Astrocyte (in vitro differentiated cells and primary cell): ENCODE measurements around the gene KRT76. TPM values are rescaled to one million over a fixed set of nuclear protein-coding genes. Genes with fewer than 3 reads are reported as not detected.

Experiments
- DNase-seq: peaks from one replicate; pipeline ENCODE4 v3.0.0-alpha.2; 2010; ENCODE audit warnings: low read depth
- FAIRE-seq: peaks from 2 replicates; lab custom pipeline; 2011; peaks lifted over from hg19 to GRCh38; lab: Jason Lieb, UNC
- H2AFZ ChIP-seq: 2 replicates; pipeline ENCODE4 v1.6.0; 2012; ENCODE audit warnings: low read depth, low read length, inconsistent platforms
- H3K27ac ChIP-seq: 2 replicates; pipeline ENCODE4 v1.5.1; 2011; ENCODE audit warnings: low read depth, low read length, inconsistent platforms
- H3K27me3 ChIP-seq: 2 replicates; pipeline ENCODE4 v1.6.0; 2011; ENCODE audit warnings: low read length, inconsistent platforms; ENCODE audit not compliant: insufficient read depth
- H3K36me3 ChIP-seq: 2 replicates; pipeline ENCODE4 v1.5.1; 2011; ENCODE audit warnings: low read length, inconsistent platforms; ENCODE audit not compliant: insufficient read depth
- H3K4me1 ChIP-seq: 2 replicates; pipeline ENCODE4 v1.5.1; 2011; ENCODE audit warnings: low read length, inconsistent platforms; ENCODE audit not compliant: insufficient read depth
- H3K4me2 ChIP-seq: 2 replicates; pipeline ENCODE4 v1.6.0; 2012; ENCODE audit warnings: low read length, inconsistent platforms
- H3K4me3 ChIP-seq: 2 replicates; pipeline ENCODE4 v1.5.1; 2011; ENCODE audit warnings: low read depth, mild to moderate bottlenecking, low read length, inconsistent platforms; ENCODE audit not compliant: insufficient read depth
- H3K79me2 ChIP-seq: 2 replicates; pipeline ENCODE4 v1.6.0; 2012; ENCODE audit warnings: mild to moderate bottlenecking, low read length, inconsistent platforms; ENCODE audit not compliant: insufficient read depth
- H3K9ac ChIP-seq: 2 replicates; pipeline ENCODE4 v1.6.0; 2012; ENCODE audit warnings: mild to moderate bottlenecking, low read length, inconsistent platforms
- H3K9me3 ChIP-seq: 2 replicates; pipeline ENCODE4 v1.5.1; 2012; ENCODE audit warnings: low read depth, mild to moderate bottlenecking, low read length, inconsistent platforms; ENCODE audit not compliant: insufficient read depth
- H4K20me1 ChIP-seq: 2 replicates; pipeline ENCODE4 v1.6.0; 2012; ENCODE audit warnings: low read length, inconsistent platforms; ENCODE audit not compliant: insufficient read depth
- H3K27ac Mint-ChIP-seq: one replicate; pipeline ENCODE4 v1.8.0; 2021; ENCODE audit warnings: mild to moderate bottlenecking, mixed read lengths; ENCODE audit not compliant: unreplicated experiment
- H3K27me3 Mint-ChIP-seq: one replicate; pipeline ENCODE4 v1.8.0; 2021; ENCODE audit warnings: low read depth, mixed read lengths; ENCODE audit not compliant: unreplicated experiment
- H3K36me3 Mint-ChIP-seq: one replicate; pipeline ENCODE4 v1.8.0; 2021; ENCODE audit warnings: low read depth, mixed read lengths; ENCODE audit not compliant: unreplicated experiment
- H3K4me1 Mint-ChIP-seq: one replicate; pipeline ENCODE4 v1.8.0; 2021; ENCODE audit warnings: low read depth, mixed read lengths; ENCODE audit not compliant: unreplicated experiment
- H3K4me3 Mint-ChIP-seq: one replicate; pipeline ENCODE4 v1.8.0; 2021; ENCODE audit warnings: mild to moderate bottlenecking, moderate library complexity, mixed read lengths; ENCODE audit not compliant: unreplicated experiment
- H3K9me3 Mint-ChIP-seq: one replicate; pipeline ENCODE4 v1.8.0; 2021; ENCODE audit warnings: mild to moderate bottlenecking, mixed read lengths; ENCODE audit not compliant: unreplicated experiment
- EZH2 ChIP-seq: IDR thresholded peaks from 2 replicates; pipeline ENCODE4 v1.6.1; 2012; ENCODE audit warnings: mild to moderate bottlenecking, low read length, inconsistent platforms; ENCODE audit not compliant: insufficient read depth
- total RNA-seq: library from RNA; stranded (reverse); gene quantifications from 2 replicates; pipeline ENCODE4 v1.2.1, GENCODE V29; 2021
- TF ChIP-seq, protein P1 (sequence below): IDR thresholded peaks from 2 replicates; pipeline ENCODE4 v1.5.1; 2011; ENCODE audit warnings: low read depth, mild to moderate bottlenecking, inconsistent platforms, low read length, moderate library complexity; ENCODE audit not compliant: insufficient read depth

Gene KRT76
- total RNA-seq, 1 donor from 2014 or later: not detected

DNA sequence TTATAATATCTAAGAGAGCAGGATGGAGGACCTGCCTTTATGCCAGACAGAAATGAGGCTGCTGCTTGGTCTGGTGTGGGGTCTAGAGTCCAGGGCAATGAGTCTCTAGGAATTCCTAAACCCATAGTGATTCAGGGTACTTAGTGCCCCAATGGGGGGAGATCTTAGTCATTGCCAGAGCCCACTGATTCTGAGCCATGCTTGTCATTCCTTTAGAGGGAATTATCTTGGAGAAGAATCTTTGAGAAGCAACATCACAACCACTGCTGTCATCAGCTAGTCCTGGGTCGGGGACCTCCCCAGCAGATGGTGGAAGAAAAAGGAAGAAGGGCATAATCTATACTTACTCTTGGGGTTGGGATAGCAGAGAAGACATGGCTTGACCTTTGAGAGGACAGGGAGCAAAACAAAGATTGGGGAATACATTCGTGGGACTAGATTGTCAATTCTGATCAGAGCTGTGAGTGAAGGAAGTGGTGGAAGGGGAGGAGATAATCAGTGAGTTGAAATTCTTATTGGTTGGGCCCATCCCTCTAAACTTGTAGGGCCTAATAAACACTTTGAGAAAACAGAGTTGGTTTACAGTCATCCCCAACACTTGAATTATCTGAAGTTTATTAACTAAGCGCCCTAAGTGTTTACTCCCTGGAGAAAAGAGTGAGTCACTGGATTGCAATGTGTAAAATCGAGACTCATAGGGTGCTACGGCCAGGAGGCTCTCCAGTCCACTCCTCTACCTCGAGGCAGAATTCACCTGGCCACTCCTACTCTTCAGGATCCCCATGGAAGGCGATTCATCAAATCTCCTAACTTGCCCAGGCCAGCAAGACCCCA, 21.7 kb upstream of the KRT76 start:
- H3K36me3 Mint-ChIP-seq: no peaks in the 10 kb centered on the region
- peak overlapping the region; percentile 7 for H3K27ac Mint-ChIP-seq
- no peaks in the 10 kb centered on the region for H3K79me2 ChIP-seq
- peak overlapping the region; percentile 23 for H3K4me3 Mint-ChIP-seq
- H4K20me1 ChIP-seq: no peaks in the 10 kb centered on the region
- peaks cover 9% of the 10 kb centered on the region for H3K27me3 ChIP-seq
- DNase-seq (peak; percentile 49), FAIRE-seq (no peak)
- no peak overlapping the region for H3K9ac ChIP-seq
- H3K36me3 ChIP-seq: no peaks in the 10 kb centered on the region
- peaks cover 30% of the 10 kb centered on the region for H3K27me3 Mint-ChIP-seq
- no peak overlapping the region for H2AFZ ChIP-seq
- peaks cover 23% of the 10 kb centered on the region for H3K4me1 Mint-ChIP-seq
- no peaks in the 10 kb centered on the region for H3K9me3 ChIP-seq
- H3K4me2 ChIP-seq: no peak overlapping the region
- H3K27ac ChIP-seq: no peak overlapping the region
- TF ChIP-seq, protein P1, sequence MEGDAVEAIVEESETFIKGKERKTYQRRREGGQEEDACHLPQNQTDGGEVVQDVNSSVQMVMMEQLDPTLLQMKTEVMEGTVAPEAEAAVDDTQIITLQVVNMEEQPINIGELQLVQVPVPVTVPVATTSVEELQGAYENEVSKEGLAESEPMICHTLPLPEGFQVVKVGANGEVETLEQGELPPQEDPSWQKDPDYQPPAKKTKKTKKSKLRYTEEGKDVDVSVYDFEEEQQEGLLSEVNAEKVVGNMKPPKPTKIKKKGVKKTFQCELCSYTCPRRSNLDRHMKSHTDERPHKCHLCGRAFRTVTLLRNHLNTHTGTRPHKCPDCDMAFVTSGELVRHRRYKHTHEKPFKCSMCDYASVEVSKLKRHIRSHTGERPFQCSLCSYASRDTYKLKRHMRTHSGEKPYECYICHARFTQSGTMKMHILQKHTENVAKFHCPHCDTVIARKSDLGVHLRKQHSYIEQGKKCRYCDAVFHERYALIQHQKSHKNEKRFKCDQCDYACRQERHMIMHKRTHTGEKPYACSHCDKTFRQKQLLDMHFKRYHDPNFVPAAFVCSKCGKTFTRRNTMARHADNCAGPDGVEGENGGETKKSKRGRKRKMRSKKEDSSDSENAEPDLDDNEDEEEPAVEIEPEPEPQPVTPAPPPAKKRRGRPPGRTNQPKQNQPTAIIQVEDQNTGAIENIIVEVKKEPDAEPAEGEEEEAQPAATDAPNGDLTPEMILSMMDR: no peak
- no peak for TF ChIP-seq EZH2
- H3K4me1 ChIP-seq: peaks cover 14% of the 10 kb centered on the region
- peaks cover 4% of the 10 kb centered on the region for H3K9me3 Mint-ChIP-seq
- H3K4me3 ChIP-seq: no peak overlapping the region

DNA sequence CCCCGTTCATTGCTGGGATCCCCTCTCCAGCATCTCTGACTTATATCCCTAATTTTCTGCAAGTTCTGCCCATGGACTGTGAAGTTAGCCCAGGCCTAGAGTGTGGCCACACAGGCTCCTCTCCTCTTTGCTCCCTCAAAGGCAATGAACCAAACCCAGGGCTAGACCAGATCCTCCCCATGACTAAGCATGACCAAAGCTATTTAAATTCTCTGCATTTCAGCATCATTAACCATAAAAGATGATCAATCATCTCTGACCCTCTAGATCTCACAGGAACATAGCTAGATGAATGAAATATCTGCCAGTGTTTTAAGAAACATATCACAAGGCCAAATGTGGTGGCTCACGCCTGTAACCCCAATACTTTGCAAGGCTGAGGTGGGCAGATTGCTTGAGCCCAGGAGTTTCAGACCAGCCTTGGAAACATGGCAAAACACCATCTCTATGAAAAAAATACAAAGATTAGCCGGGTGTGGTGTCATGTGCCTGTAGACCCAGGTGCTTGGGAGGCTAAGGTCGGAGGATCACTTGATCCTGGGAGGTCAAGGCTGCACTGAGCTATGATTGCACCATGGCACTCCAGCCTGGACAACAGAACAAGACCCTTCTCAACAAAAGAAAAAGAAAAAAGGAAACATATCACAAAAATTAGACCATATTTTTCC, 21.0 kb upstream of the KRT76 start:
- peak overlapping the region; percentile 22 for H3K27ac ChIP-seq
- no peak for FAIRE-seq
- Mint-ChIP-seq H3K4me3 (no peak overlapping the region), H3K27ac (no peak overlapping the region), H3K27me3 (peaks cover 30% of the 10 kb centered on the region), H3K9me3 (peaks cover 4% of the 10 kb centered on the region), H3K4me1 (peaks cover 23% of the 10 kb centered on the region), H3K36me3 (no peaks in the 10 kb centered on the region)
- H3K79me2 ChIP-seq: no peaks in the 10 kb centered on the region
- H3K9me3 ChIP-seq: no peaks in the 10 kb centered on the region
- peak; percentile 73 for DNase-seq
- no peak for TF ChIP-seq EZH2
- TF ChIP-seq, protein P1: no peak
- peaks cover 9% of the 10 kb centered on the region for H3K27me3 ChIP-seq
- H3K9ac ChIP-seq: no peak overlapping the region
- H3K4me3 ChIP-seq: no peak overlapping the region
- H3K4me1 ChIP-seq: peaks cover 14% of the 10 kb centered on the region
- H3K4me2 ChIP-seq: peak overlapping the region; percentile 5
- H3K36me3 ChIP-seq: no peaks in the 10 kb centered on the region
- no peaks in the 10 kb centered on the region for H4K20me1 ChIP-seq
- no peak overlapping the region for H2AFZ ChIP-seq

DNA sequence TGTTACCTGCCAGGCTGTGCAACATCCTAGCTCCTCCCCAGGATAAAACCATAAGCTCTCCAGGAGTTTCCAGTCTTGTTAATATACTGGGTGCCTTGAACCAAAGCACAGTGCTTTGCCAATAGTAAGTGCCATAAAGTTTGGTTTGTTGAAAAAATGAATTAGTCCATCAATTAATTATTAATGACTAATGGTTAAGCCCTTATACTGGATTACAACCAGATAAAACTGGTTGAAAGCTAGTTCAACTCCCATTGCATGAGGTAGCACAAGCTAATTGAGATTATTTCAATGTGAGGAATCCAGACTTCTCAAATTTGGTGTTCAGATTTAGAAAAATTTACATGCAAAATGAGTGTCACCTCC, 20.4 kb upstream of the KRT76 start:
- Mint-ChIP-seq H3K36me3 (no peaks in the 10 kb centered on the region), H3K27me3 (peaks cover 30% of the 10 kb centered on the region), H3K9me3 (peaks cover 5% of the 10 kb centered on the region), H3K27ac (no peak overlapping the region), H3K4me1 (peaks cover 23% of the 10 kb centered on the region), H3K4me3 (no peak overlapping the region)
- Histone ChIP-seq H4K20me1 (no peaks in the 10 kb centered on the region), H3K36me3 (no peaks in the 10 kb centered on the region), H3K4me2 (peak overlapping the region; percentile 5), H3K27ac (no peak overlapping the region), H3K27me3 (peaks cover 9% of the 10 kb centered on the region), H3K4me1 (peaks cover 14% of the 10 kb centered on the region), H2AFZ (no peak overlapping the region), H3K9ac (no peak overlapping the region), H3K4me3 (no peak overlapping the region), H3K9me3 (no peaks in the 10 kb centered on the region), H3K79me2 (no peaks in the 10 kb centered on the region)
- FAIRE-seq: no peak
- no peak for DNase-seq
- TF ChIP-seq, protein P1: no peak
- TF ChIP-seq EZH2: no peak
